SJSA1 (cell line): ENCODE results near the gene CAPN9. TPM values are rescaled to one million over a fixed set of nuclear protein-coding genes. Genes with fewer than 3 reads are reported as not detected.
"Not testable (repeated sequence)": the region's sequence is repeated elsewhere in the genome, so short reads cannot be mapped to it uniquely, and the experiment has no call there.

Experiments used
- DNase-seq, 2 experiments: peaks; one replicate each; pipeline ENCODE4 v3.0.0-alpha.2; 2015 to 2020; ENCODE audit warnings: low spot score in 2 of 2, low read depth in 1 of 2
- H3K27ac ChIP-seq: fragments of 250-450 bp; sonication (Bioruptor Pico); 2 replicates; pipeline ENCODE4 v1.5.1; 2020; ENCODE audit warnings: mild to moderate bottlenecking, moderate library complexity
- H3K27me3 ChIP-seq: fragments of 250-450 bp; sonication (Bioruptor Pico); replicated peaks from 2 replicates; pipeline ENCODE4 v1.5.1; 2020; ENCODE audit warnings: mild to moderate bottlenecking, moderate library complexity
- H3K36me3 ChIP-seq: fragments of 250-450 bp; sonication (Bioruptor Pico); 2 replicates; pipeline ENCODE4 v1.5.1; 2020; ENCODE audit warnings: mild to moderate bottlenecking
- H3K4me1 ChIP-seq: fragments of 250-450 bp; sonication (Bioruptor Pico); replicated peaks from 2 replicates; pipeline ENCODE4 v1.6.1; 2021; ENCODE audit warnings: mild to moderate bottlenecking
- H3K4me3 ChIP-seq: fragments of 250-450 bp; sonication (Bioruptor Pico); 2 replicates; pipeline ENCODE4 v1.5.1; 2020; ENCODE audit warnings: mild to moderate bottlenecking
- H3K9me3 ChIP-seq: fragments of 250-450 bp; sonication (Bioruptor Pico); replicated peaks from 2 replicates; pipeline ENCODE4 v1.5.1; 2020; ENCODE audit warnings: mild to moderate bottlenecking
- total RNA-seq: library from RNA; depleted of rRNA; stranded (reverse); fragments of >200 nt; shearing (Covaris generic); gene quantifications from 2 replicates; pipeline ENCODE4 v1.2.3, GENCODE V29; 2014

Gene CAPN9
- total RNA-seq, 1 experiment from 2014 or later, result not detected

DNA sequence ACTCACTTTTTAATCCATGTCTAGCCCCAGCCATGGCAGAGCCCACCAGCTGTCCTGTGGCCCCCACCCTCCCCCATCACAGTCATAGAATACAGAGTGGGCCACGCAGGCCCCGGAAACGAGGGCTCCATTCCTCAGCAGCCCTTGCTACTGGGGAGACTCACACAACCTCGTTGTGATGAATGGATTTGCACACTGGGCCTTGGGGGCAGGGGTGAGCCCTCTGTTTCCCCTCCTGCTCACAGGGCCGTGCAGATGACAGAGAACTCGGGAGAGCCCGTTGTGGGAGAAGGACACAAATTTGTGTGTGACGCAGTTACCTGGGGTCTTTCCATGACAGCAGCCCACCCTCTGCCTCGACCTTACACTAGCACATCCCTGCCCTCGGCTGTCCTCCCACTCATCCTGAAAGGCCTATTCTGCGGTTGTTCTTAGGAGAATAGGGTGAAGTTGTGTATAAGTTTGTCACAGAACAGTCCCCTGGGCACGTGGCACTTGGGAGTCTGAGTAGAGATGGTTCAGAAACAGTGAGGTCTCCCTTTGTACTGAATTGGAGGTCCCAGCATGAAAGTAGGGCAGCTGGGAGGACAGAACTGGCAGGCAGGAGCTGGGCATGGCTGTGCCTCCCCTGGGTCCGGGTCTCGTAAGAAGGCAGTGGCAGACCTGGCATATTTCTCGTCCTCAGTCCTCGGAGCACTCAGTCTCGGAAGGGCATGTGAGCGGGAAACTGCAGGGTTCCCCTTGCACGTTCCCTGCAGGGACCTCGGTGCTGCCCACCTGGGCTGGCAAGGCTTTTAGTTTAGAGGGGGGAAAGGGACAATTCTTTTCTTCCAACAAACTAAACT, 40.1 kb upstream of the CAPN9 start:
- Histone ChIP-seq H3K27me3 (no peaks in the 10 kb centered on the region), H3K4me1 (no peaks in the 10 kb centered on the region), H3K36me3 (no peaks in the 10 kb centered on the region), H3K9me3 (no peaks in the 10 kb centered on the region), H3K27ac (no peak overlapping the region), H3K4me3 (no peak overlapping the region)
- DNase-seq, result no peak

DNA sequence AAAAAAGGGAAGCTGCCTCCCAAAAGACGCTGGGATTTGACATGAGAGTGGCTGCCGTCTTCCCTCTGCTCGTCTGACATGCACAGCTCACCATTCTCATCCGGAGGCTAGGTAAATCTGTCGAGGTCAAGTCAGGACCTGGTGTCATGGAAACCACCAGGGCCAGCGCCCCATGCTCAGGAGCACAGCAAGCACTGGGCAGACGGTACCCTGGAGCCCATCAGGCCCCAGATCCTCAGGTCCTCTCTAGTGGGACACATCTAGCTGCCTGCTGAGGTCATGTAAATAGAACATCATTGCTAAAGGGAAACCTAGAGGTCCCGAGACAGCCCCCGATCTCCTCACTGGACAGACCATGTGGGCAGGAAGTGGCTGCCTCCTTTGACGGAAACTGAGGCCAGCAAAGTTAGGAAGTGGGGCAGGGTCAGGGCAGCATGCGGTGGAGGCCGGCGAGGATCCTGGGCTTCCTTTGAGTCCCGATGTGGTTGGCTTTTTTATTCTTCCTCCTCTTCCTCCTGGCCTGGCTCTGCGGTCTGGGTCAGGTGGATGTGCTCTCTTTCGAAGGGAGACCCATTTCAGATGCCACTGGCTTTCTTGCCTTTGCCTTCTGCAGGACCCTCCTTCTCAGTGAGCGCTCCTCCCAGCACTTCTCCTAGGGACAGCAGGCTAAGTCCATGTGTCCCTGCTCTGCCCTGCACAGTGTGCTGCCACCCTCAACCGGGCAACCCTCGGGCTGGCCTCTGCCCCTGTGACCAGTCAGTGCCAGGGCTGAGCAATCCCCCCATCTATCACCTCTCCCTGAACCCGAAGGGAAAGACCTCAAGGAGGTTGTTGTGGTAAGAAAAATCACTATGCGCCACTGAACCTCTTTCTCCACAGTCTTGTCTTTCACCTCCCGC, 39.2 kb upstream of the CAPN9 start:
- H3K9me3 ChIP-seq, result no peaks in the 10 kb centered on the region
- H3K36me3 ChIP-seq, result no peaks in the 10 kb centered on the region
- no peak for DNase-seq
- no peaks in the 10 kb centered on the region for H3K4me1 ChIP-seq
- no peak overlapping the region for H3K27ac ChIP-seq
- H3K4me3 ChIP-seq, result no peak overlapping the region
- no peaks in the 10 kb centered on the region for H3K27me3 ChIP-seq

DNA sequence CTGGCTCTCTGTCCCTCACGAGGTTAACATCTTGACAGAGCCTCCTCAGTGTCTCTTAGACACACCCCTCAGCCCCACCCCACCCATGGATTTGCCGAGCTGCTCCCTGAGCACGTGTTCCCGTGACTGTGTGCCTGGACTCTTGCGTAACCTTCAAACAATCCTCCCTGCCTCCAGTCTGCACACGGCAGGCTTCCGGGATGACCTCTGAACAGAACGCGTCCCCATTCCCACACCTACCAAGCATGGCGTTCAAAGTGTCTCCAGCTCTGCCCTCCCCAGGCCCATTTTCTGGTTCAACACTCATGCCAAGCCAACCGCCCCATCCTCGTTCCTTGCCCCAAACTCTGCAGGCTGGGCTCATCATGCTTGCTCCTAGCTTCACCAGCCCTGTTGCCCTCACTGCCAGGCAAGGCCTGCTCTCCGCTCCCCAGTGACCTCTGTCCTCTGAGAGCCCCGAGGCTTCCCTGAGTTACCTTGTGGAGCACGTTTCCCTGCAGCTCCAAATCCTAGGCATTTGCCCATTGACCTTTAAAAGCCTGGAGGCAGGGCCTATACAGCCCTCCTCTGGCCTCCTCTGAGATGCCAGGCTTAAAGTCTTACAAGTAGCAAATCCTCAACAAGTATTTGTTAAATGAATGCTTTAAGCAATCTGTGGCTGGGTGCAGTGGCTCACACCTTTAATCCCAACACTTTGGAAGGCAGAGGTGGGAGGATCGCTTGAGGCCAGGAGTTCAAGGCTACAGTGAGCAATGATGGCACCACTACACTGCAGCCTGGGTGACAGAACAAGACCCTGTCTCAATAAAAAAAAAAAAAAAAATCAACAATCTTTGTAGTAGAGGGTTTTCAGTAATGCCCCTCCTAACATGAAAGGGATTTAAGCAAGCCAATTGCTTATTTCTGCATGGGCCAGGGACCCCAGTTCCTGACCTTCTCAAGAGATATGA, 38.3 kb upstream of the CAPN9 start:
- Histone ChIP-seq H3K4me3 (no peak overlapping the region), H3K27me3 (no peaks in the 10 kb centered on the region), H3K4me1 (no peaks in the 10 kb centered on the region), H3K9me3 (no peaks in the 10 kb centered on the region), H3K27ac (no peak overlapping the region), H3K36me3 (no peaks in the 10 kb centered on the region)
- no peak for DNase-seq

DNA sequence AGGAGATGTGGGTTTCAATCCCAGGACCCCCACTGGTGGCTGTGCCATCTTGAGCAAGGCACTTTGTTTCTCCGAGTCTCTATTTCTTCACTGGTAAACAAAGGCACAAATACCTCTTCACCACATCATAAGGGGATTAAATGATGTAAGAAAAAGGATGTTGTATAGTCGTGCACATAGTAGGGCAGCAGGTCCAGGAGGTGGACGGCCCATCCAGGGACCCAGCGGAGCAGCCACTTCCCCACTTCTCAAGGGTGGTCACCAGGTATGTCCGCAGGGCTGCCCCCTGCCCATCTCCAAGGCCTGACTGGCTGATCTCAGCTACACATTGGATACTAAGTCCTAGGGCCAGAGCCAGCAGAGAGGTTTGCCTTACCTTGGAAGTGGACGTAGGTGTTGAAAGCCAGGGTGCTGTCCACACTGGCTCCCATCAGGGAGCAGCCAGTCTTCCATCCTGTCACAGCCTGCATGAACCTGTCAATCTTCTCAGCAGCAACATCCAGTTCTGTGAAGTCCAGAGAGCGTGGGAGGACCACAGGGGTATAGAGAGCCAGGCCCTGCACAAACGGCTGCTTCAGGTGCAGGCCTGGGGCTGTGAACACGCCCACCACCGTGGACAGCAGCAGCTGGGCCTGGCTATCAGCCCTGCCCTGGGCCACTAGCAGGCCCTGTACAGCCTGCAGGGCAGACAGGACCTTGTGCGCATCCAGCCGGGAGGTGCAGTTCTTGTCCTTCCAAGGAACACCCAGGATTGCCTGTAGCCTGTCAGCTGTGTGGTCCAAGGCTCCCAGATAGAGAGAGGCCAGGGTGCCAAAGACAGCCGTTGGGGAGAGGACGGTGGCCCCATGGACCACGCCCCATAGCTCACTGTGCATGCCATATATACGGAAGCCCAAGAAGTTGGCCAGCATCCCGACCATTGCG, 37.3 kb upstream of the CAPN9 start:
- H3K36me3 ChIP-seq, result no peaks in the 10 kb centered on the region

DNA sequence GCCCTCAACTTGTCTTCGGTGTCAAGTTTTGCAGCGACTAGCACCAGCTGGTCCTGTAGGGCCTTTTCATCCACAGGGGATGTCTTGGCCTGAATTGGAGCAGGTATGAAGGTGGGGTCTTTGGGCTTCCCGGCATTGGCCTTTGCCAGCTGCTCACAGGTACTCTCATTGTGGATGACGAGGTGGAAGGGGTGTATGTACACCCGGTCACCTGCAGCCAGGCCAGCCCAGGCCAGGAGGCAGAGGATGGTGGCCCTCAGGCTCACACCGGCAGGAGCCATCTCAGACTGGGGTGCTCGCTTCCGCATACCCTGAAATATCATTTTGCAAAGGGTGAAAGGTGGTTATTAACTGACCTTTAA, 36.7 kb upstream of the CAPN9 start:
- Histone ChIP-seq H3K27ac (no peak overlapping the region), H3K27me3 (no peaks in the 10 kb centered on the region), H3K36me3 (no peaks in the 10 kb centered on the region), H3K4me3 (no peak overlapping the region), H3K9me3 (no peaks in the 10 kb centered on the region), H3K4me1 (no peaks in the 10 kb centered on the region)
- no peak for DNase-seq

More for the DNA sequence above, 37.3 kb upstream of the CAPN9 start:
- Histone ChIP-seq H3K27me3 (no peaks in the 10 kb centered on the region), H3K27ac (no peak overlapping the region), H3K9me3 (no peaks in the 10 kb centered on the region), H3K4me3 (no peak overlapping the region), H3K4me1 (no peaks in the 10 kb centered on the region)
- DNase-seq, result no peak

DNA sequence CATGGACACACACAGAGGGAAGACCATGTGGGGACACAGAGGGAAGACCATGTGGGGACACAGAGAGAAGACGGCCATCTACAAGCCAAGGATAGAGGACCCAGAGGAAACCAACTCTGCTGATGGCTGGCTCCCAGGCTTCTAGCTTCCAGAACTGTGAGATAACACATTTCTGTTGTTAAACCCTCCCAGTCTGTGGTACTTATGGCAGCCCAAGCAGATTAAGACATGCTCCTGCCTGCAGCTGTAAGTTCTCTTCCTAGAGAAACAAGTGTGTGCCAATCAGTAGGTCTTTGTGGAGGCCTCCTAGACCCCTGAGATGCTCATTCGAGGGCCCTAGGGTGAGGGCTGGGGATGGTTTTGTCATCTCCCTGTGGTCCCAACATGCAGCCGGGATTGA, 35.9 kb upstream of the CAPN9 start:
- Histone ChIP-seq H3K4me3 (no peak overlapping the region), H3K27ac (no peak overlapping the region), H3K27me3 (no peaks in the 10 kb centered on the region), H3K4me1 (no peaks in the 10 kb centered on the region), H3K36me3 (no peaks in the 10 kb centered on the region), H3K9me3 (0 out of 2 replicates have a peak, but pooled peaks cover 2% of the 10 kb centered on the region)
- no peak for DNase-seq

DNA sequence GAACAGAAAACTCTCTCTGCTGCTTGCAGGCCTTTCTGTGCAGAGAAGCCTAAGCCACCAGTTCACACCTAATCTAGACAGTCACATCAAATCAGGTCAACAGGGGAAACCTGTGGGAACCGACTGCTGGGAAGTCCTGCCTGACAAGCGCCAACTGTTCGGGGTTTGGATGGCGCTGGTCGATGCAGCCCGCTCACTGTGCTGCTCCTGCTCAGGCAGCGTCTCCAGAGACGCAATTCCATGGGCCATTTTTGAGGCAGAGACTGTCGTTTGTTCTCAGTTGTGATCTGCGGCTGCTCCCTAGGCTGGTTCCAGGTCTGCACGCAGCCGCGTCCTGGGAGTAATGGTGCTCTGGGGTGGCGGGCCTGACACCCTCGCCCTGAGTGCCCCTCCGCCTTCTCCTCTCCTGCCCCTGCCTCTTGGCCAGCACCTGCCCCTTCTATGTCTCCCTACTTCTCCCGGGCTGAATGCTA, 34.7 kb upstream of the CAPN9 start:
- Histone ChIP-seq H3K36me3 (no peaks in the 10 kb centered on the region), H3K4me3 (no peak overlapping the region), H3K27me3 (no peaks in the 10 kb centered on the region), H3K9me3 (0 out of 2 replicates have a peak, but pooled peaks cover 2% of the 10 kb centered on the region), H3K27ac (no peak overlapping the region), H3K4me1 (no peaks in the 10 kb centered on the region)
- no peak for DNase-seq

DNA sequence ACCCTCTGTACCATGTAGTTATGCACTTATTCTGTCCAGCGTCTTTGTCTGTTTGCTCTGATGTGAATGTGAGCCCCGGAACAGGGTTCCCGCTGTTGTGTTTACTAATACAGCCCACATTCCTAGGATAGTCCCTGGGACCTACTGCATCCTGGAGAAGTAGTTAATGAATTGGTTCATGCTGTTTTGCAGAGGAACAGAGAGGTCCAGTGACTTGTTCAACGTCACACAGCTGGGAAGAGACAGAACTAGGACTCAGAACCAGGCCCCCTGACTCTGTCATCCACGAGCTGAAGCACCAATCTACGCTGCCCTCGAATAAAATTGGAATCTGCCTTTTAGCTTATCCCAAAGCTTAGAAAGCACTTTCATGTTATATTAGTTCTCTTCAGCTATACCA, 34.0 kb upstream of the CAPN9 start:
- Histone ChIP-seq H3K4me1 (no peaks in the 10 kb centered on the region), H3K4me3 (no peak overlapping the region), H3K9me3 (0 out of 2 replicates have a peak, but pooled peaks cover 2% of the 10 kb centered on the region), H3K27ac (no peak overlapping the region), H3K27me3 (no peaks in the 10 kb centered on the region), H3K36me3 (no peaks in the 10 kb centered on the region)
- no peak for DNase-seq

DNA sequence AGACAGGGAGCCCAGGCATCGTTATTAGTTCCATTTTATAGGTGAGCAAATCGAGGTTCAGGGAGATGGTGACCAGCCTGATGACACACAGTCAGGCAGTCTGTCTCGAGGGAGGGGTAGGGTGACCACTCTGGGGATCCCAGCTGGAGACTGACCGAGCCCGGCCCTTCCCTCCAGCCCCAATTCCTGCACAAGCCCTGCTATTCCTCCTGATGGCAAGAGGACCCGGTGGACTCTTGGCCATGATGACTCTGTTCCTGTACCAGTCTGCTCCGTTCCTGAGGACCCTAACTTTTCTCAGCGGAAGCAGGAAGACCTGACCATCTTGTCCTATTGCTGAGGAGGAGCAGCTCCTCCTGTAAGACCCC, 33.7 kb upstream of the CAPN9 start:
- DNase-seq, result no peak
- Histone ChIP-seq H3K27me3 (no peaks in the 10 kb centered on the region), H3K4me3 (no peak overlapping the region), H3K36me3 (no peaks in the 10 kb centered on the region), H3K27ac (no peak overlapping the region), H3K9me3 (0 out of 2 replicates have a peak, but pooled peaks cover 2% of the 10 kb centered on the region), H3K4me1 (no peaks in the 10 kb centered on the region)

DNA sequence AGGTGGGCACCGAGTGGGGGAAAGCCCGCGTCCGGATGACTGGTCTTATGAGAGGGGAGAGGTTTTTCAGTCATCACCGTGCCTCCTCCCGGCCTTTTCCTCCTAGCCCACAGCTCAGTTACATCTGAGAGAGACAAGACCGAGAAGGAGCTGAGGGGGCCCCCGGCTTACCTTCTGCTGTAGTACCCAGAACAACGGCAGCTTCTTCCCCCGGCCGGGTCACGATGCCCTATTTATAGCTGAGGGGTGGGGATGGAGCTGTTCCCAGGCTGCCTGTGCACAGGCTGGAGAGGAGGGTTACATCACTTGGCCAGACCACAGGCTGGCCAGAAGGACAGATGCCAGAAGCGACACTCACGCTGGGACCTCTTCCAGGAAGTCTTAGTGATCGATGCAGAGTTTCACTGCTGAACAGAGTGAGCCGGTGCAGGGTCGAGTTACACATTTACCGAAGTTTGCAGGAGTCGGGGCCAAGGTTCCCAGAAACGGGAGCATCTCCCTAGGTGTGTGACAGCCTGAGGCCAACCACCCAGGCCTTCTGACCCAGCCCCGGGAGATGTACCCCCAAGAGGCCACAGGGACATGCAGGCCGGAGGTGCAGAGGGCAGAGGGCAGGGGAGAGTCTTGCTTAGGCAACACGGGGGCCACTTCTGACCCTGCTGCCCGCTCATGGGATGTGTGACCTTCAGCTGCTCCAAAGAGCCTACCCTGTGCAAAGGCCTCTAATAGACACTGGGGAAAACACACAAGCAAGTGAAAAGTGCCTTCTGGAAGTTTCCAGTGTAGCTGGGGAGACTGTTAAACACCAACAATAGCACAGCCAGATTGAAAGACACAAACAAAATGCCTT, 33.0 kb upstream of the CAPN9 start, which contains the start of gene AGT:
Gene AGT, minus strand, starts transcription at position 208 of the 850 bp plus-strand sequence. CDS start 3,299 bp downstream, outside the sequence.
- no peak within 1 kb of the TSS for H3K27ac ChIP-seq
- H3K27me3 ChIP-seq, result no peaks in the 10 kb centered on the region
- H3K4me3 ChIP-seq, result no peak within 1 kb of the TSS

DNA sequence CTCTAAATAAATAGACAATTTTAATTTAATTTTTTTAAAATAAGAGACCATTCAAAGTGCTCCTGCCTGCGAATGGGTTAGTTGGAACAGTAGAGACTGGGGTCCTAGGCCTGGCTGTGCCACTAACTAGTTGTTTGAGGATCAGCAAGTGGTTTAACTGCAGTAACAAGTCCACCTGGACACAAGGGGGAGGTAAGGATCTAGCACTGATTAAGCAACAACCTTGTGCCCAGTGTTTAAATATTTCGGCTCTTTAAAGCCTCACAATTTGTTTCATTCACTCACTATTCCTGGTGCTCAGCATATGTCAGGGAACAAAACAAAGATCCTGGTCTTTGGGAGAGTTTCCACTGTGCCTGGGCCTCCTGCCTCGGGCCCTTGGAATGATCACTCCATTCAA, 31.7 kb upstream of the CAPN9 start:
- 0 out of 2 replicates have a peak, but pooled peaks cover 2% of the 10 kb centered on the region for H3K9me3 ChIP-seq
- H3K4me3 ChIP-seq, result no peak overlapping the region
- H3K4me1 ChIP-seq, result no peaks in the 10 kb centered on the region
- DNase-seq, result no peak
- H3K27me3 ChIP-seq, result no peaks in the 10 kb centered on the region
- H3K36me3 ChIP-seq, result no peaks in the 10 kb centered on the region
- no peak overlapping the region for H3K27ac ChIP-seq

More for the DNA sequence above, 33.0 kb upstream of the CAPN9 start, which contains the start of gene AGT:
- no peaks in the 10 kb centered on the region for H3K4me1 ChIP-seq
- H3K9me3 ChIP-seq, result 0 out of 2 replicates have a peak, but pooled peaks cover 2% of the 10 kb centered on the region
- no peaks in the 10 kb centered on the region for H3K36me3 ChIP-seq
- DNase-seq, result no peak

DNA sequence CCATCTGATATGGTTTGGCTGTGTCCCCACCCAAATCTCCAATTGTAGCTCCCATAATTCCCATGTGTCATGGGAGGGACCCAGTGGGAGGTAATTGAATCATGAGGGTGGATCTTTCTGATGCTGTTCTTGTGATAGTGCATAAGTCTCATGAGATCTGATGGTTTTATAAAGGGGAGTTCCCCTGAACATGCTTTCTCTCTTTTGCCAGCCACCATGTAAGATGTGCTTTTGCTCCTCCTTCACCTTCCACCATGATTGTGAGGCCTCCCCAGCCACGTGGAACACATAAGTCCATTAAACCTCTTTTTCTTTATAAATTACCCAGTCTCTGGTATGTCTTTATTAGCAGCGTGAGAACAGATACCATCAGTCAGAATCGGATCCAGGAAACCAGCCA, 30.7 kb upstream of the CAPN9 start:
- not testable (repeated sequence) for H3K27me3 ChIP-seq, H3K4me3 ChIP-seq, H3K27ac ChIP-seq, H3K36me3 ChIP-seq, DNase-seq, H3K9me3 ChIP-seq, H3K4me1 ChIP-seq
